ENCODE measurements around the gene SYTL2. TPM values are rescaled to one million over a fixed set of nuclear protein-coding genes. Genes with fewer than 3 reads are reported as not detected.
"Not testable (repeated sequence)": the region's sequence is repeated elsewhere in the genome, so short reads cannot be mapped to it uniquely, and the experiment has no call there.

Gene SYTL2
- polyA plus RNA-seq, 1 of the 3 experiments (the other 2 are of a cell fraction): 36.0 TPM

- H3K36me3 ChIP-seq (replicated peaks in 1 of 2; ENCODE audit: control insufficient read depth in 1 of 2, insufficient read depth in 2 of 2, low read length in 1 of 2): no peaks in the 10 kb centered on the region
- H3K9me3 ChIP-seq: no peaks in the 10 kb centered on the region
- H3K27me3 ChIP-seq (ENCODE audit: insufficient read depth): no peaks in the 10 kb centered on the region
- no peak for DNase-seq
- TF ChIP-seq USF1 (IDR thresholded peaks at IDR 0.05; ENCODE audit: borderline replicate concordance, low read depth): no peak
- TF ChIP-seq IRF3 (IDR thresholded peaks at IDR 0.05; ENCODE audit: low read depth, low read length): no peak
- TF ChIP-seq FOXM1 (IDR thresholded peaks at IDR 0.05; ENCODE audit: low read depth): no peak
- TF ChIP-seq SMC3 (IDR thresholded peaks at IDR 0.05; ENCODE audit: low read depth, low read length): no peak
- no peak for TF ChIP-seq TEAD4 (IDR thresholded peaks at IDR 0.05; ENCODE audit: borderline replicate concordance, insufficient read depth)
- no peak for TF ChIP-seq REST (IDR thresholded peaks at IDR 0.05; ENCODE audit: low read depth, low read length)
- TF ChIP-seq NRF1 (IDR thresholded peaks at IDR 0.05; ENCODE audit: low read depth, low read length): no peak
- no peak for TF ChIP-seq ELF1 (IDR thresholded peaks at IDR 0.05)
- no peak overlapping the region for H3K4me2 ChIP-seq
- ChIA-PET CTCF (no interaction called here), POLR2A (no interaction called here)
- H3K27ac ChIP-seq (ENCODE audit: low read depth in 2 of 2, low read length in 1 of 2): no peak overlapping the region
- no peaks in the 10 kb centered on the region for H3K79me2 ChIP-seq (ENCODE audit: insufficient read depth)
- no peak overlapping the region for H3K9ac ChIP-seq
- H3F3A ChIP-seq (replicated peaks; ENCODE audit: insufficient read depth): no peaks in the 10 kb centered on the region
- H3K4me1 ChIP-seq (ENCODE audit: control insufficient read depth in 1 of 2, insufficient read depth in 2 of 2, low read depth in 1 of 2, low read length in 1 of 2): no peaks in the 10 kb centered on the region
- no peak overlapping the region for H3K4me3 ChIP-seq (ENCODE audit: low read depth in 2 of 2, low read length in 1 of 2)
- H3K9me2 ChIP-seq: no peaks in the 10 kb centered on the region
- 84% methylated on average over 3 of the region's 3 CpGs for WGBS (ENCODE audit: low lambda C conversion rate)
- H2AFZ ChIP-seq (ENCODE audit: low read depth): no peak overlapping the region
- no peaks in the 10 kb centered on the region for H4K20me1 ChIP-seq (ENCODE audit: insufficient read depth)
Measured at GRCh38 chr11:85673393-85673792, 137.5 kb downstream of the SYTL2 start.

GRCh38 chr11:85672105-85672902 lies 138.6 kb downstream of the SYTL2 start:
- Histone ChIP-seq H3K9me2 (0 out of 2 replicates have a peak, but pooled peaks cover 3% of the 10 kb centered on the region), H2AFZ (ENCODE audit: low read depth) (no peak overlapping the region), H3K4me2 (no peak overlapping the region), H3K27me3 (ENCODE audit: insufficient read depth) (no peaks in the 10 kb centered on the region), H4K20me1 (ENCODE audit: insufficient read depth) (no peaks in the 10 kb centered on the region), H3K79me2 (ENCODE audit: insufficient read depth) (no peaks in the 10 kb centered on the region), H3K4me1 (ENCODE audit: control insufficient read depth in 1 of 2, insufficient read depth in 2 of 2, low read depth in 1 of 2, low read length in 1 of 2) (no peaks in the 10 kb centered on the region), H3K4me3 (ENCODE audit: low read depth in 2 of 2, low read length in 1 of 2) (no peak overlapping the region), H3K9me3 (no peaks in the 10 kb centered on the region), H3K9ac (no peak overlapping the region), H3K36me3 (replicated peaks in 1 of 2; ENCODE audit: control insufficient read depth in 1 of 2, insufficient read depth in 2 of 2, low read length in 1 of 2) (no peaks in the 10 kb centered on the region), H3F3A (replicated peaks; ENCODE audit: insufficient read depth) (no peaks in the 10 kb centered on the region), H3K27ac (ENCODE audit: low read depth in 2 of 2, low read length in 1 of 2) (no peak overlapping the region)
- ChIA-PET CTCF (no interaction called here), POLR2A (no interaction called here)
- 52% methylated on average over 4 of the region's 8 CpGs for WGBS (ENCODE audit: low lambda C conversion rate)
- DNase-seq: no peak
- TF ChIP-seq JUND (IDR thresholded peaks at IDR 0.05) (no peak), TCF12 (IDR thresholded peaks at IDR 0.05) (no peak), FOXJ3 (CRISPR knock-in tag; IDR thresholded peaks at IDR 0.05) (no peak), YY1 (IDR thresholded peaks at IDR 0.05; ENCODE audit: low read depth) (no peak), TEAD4 (IDR thresholded peaks at IDR 0.05; ENCODE audit: borderline replicate concordance, insufficient read depth) (no peak), EP300 (IDR thresholded peaks at IDR 0.05; ENCODE audit: borderline replicate concordance in 1 of 2, low read depth in 1 of 2, low read length in 1 of 2) (no peak), MXI1 (IDR thresholded peaks at IDR 0.05; ENCODE audit: low read depth, low read length) (no peak), ELF1 (IDR thresholded peaks at IDR 0.05) (no peak), RAD21 (IDR thresholded peaks at IDR 0.05; ENCODE audit: low read length) (no peak)

- H3K4me1 ChIP-seq (ENCODE audit: control insufficient read depth in 1 of 2, insufficient read depth in 2 of 2, low read depth in 1 of 2, low read length in 1 of 2); H3K79me2 ChIP-seq (ENCODE audit: insufficient read depth); H3K4me2 ChIP-seq; H3K9me2 ChIP-seq; H3F3A ChIP-seq (replicated peaks; ENCODE audit: insufficient read depth); H3K27me3 ChIP-seq (ENCODE audit: insufficient read depth); H3K9me3 ChIP-seq; H3K36me3 ChIP-seq (replicated peaks in 1 of 2; ENCODE audit: control insufficient read depth in 1 of 2, insufficient read depth in 2 of 2, low read length in 1 of 2); H3K9ac ChIP-seq; H3K4me3 ChIP-seq (ENCODE audit: low read depth in 2 of 2, low read length in 1 of 2); POLR2A ChIA-PET; H3K27ac ChIP-seq (ENCODE audit: low read depth in 2 of 2, low read length in 1 of 2); H4K20me1 ChIP-seq (ENCODE audit: insufficient read depth); DNase-seq; H2AFZ ChIP-seq (ENCODE audit: low read depth): not testable (repeated sequence)
- CTCF ChIA-PET: interaction anchor here (1.2 kb wide), 1 partner anchor 22 kb away, joined by 3 read pairs; no protein-coding TSS in a partner anchor
Measured at GRCh38 chr11:85670949-85671663, 139.8 kb downstream of the SYTL2 start.

Data from SK-N-SH (cell line).